Activated CD4-positive, alpha-beta T cell treated with anti-CD3 and anti-CD28 coated beads for 36 hours (primary cell): ENCODE results near the gene HBG1. TPM values are rescaled to one million over a fixed set of nuclear protein-coding genes. Genes with fewer than 3 reads are reported as not detected.
A peak's percentile ranks its signal among the peaks of the same experiment; 100 is the strongest.

Source experiments
- ATAC-seq: fragments of 200-7000 bp; cut with Tn5 transposase; one replicate; pipeline ENCODE4 v1.10.0; 2021; ENCODE audit warnings: mild to moderate bottlenecking, moderate library complexity
- CTCF ChIA-PET: fragments of 350-600 bp; sonication (Branson Sonifier 250); formaldehyde crosslinking; loops from one replicate; lab custom pipeline; 2021; ENCODE audit warnings: antibody characterized with exemption; lab: Charles Lee
- POLR2A ChIA-PET: fragments of 350-600 bp; sonication (Branson Sonifier 250); formaldehyde crosslinking; loops from one replicate; lab custom pipeline; 2021; ENCODE audit warnings: antibody characterized with exemption, inconsistent platforms; lab: Charles Lee
- DNase-seq: peaks from one replicate; pipeline ENCODE4 v3.0.0-alpha.2; 2020
- H3K27ac Mint-ChIP-seq: one replicate; pipeline ENCODE4 v1.8.0; 2021; ENCODE audit warnings: mixed read lengths
- H3K27me3 Mint-ChIP-seq: one replicate; pipeline ENCODE4 v1.8.0; 2021; ENCODE audit warnings: mixed read lengths
- H3K36me3 Mint-ChIP-seq: one replicate; pipeline ENCODE4 v1.8.0; 2021; ENCODE audit warnings: low read depth, mixed read lengths
- H3K4me1 Mint-ChIP-seq: one replicate; pipeline ENCODE4 v1.8.0; 2021; ENCODE audit warnings: mixed read lengths
- H3K4me3 Mint-ChIP-seq: one replicate; pipeline ENCODE4 v1.8.0; 2021; ENCODE audit warnings: mild to moderate bottlenecking, moderate library complexity, mixed read lengths
- H3K9me3 Mint-ChIP-seq: one replicate; pipeline ENCODE4 v1.8.0; 2021; ENCODE audit warnings: low read depth, mixed read lengths
- intact Hi-C, 2 experiments: fragments of 100-400 bp; cut with DNase I in 1 of 2; cut with micrococcal nuclease in 1 of 2; formaldehyde crosslinking; loops; one replicate each; pipeline versions ENCODE4 v1.14.2 to v1.15.1; 2022 to 2024; cut with DNase I, micrococcal nuclease
- total RNA-seq, 2 experiments: library from RNA; stranded (reverse); gene quantifications; one replicate each; pipeline ENCODE4 v1.2.3, GENCODE V29; 2021

The HBG1 gene
- total RNA-seq, 2 experiments from 2014 or later: not detected

DNA sequence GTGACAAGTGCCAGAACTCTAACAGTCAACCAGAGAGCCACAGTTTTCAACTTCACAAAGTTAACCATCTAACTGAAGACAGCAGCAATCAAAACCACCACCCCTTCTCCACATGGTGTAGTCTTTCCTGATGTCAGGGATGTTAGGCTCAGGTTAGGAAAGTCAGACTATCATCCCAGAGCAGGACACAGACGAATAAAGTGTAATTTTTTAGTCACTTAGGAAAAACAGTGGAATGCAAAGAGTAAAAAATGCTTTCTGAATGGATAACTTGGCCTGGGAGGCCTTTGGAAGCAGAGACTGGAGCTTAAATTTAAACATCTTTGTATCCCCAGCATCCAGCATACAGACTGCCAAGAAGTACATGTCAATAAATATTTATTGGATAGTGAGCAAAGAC lies 36.7 kb upstream of the HBG1 start:
- ATAC-seq (no peak), DNase-seq (no peak)
- intact Hi-C loops: no loop called here
- H3K27me3 Mint-ChIP-seq: no peaks in the 10 kb centered on the region
- no peaks in the 10 kb centered on the region for H3K4me1 Mint-ChIP-seq
- H3K4me3 Mint-ChIP-seq: no peak overlapping the region
- ChIA-PET CTCF (interaction anchor here (0.6 kb wide), 1 partner anchor 190 kb away, joined by 3 read pairs; no protein-coding TSS in a partner anchor), POLR2A (no interaction called here)
- H3K27ac Mint-ChIP-seq: no peak overlapping the region
- no peaks in the 10 kb centered on the region for H3K9me3 Mint-ChIP-seq
- H3K36me3 Mint-ChIP-seq: no peaks in the 10 kb centered on the region

DNA sequence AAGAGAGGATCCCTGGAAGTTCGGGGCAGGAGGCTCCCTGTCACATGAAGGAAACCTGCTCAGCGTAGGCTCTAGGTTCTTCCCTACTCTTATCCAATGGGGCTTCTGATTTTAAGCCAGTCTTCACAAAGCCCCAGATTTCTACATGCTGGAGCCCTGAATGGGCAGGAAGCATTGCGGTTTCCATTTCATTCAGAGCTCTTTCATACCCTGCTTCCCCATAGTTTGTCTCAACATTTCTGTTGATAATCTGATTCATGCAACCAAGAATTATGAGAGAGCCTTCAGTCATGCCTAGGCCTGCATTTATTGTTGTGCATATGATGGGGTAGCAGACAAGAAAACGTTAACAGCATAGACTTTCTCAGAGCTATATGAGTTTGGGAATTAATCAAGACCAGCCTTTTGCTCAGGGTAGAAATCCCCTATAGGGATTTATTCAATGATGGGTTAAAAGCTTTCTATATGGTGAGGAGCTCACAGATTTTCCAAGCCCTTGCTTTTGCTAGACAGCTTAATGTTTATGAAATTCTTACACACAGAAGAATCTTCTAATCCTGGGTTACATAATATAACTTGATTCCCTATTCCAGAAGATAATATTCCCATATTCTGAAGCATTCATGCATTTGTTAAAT lies 36.2 kb upstream of the HBG1 start:
- CTCF ChIA-PET: interaction anchor here (0.6 kb wide), 1 partner anchor 190 kb away, joined by 3 read pairs; no protein-coding TSS in a partner anchor
- POLR2A ChIA-PET: no interaction called here
- intact Hi-C loops: no loop called here
- no peaks in the 10 kb centered on the region for H3K4me1 Mint-ChIP-seq
- H3K27ac Mint-ChIP-seq: no peak overlapping the region
- H3K36me3 Mint-ChIP-seq: no peaks in the 10 kb centered on the region
- H3K27me3 Mint-ChIP-seq: no peaks in the 10 kb centered on the region
- no peak overlapping the region for H3K4me3 Mint-ChIP-seq
- no peaks in the 10 kb centered on the region for H3K9me3 Mint-ChIP-seq
- ATAC-seq (no peak), DNase-seq (no peak)

GRCh38 chr11:5284637-5285036 lies 35.0 kb upstream of the HBG1 start:
- ATAC-seq (no peak), DNase-seq (no peak)
- intact Hi-C loops: no loop called here
- POLR2A ChIA-PET: no interaction called here
- Mint-ChIP-seq H3K9me3 (no peaks in the 10 kb centered on the region), H3K4me3 (no peak overlapping the region), H3K4me1 (peaks cover 2% of the 10 kb centered on the region), H3K36me3 (no peaks in the 10 kb centered on the region), H3K27ac (no peak overlapping the region), H3K27me3 (no peaks in the 10 kb centered on the region)
- CTCF ChIA-PET: interaction anchor here (0.7 kb wide), 1 partner anchor 1097 kb away, joined by 3 read pairs; no protein-coding TSS in a partner anchor

DNA sequence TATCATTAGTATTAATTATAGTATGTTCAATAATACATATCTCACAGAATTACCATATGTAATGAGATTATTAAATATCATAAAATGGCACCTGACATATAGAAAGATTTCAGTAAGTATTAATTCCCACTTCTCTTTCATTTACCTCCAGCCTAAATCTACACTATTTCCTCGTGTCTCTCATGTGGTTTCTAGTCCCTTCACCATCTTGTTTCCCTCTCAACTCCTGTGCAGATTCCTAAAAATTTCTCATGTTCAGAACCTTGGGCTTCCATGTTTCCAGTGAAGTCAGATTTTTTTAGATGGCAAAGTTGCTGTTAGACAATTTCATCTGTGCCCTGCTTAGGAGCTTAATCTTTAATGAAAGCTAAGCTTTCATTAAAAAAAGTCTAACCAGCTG lies 34.2 kb upstream of the HBG1 start:
- CTCF ChIA-PET: interaction anchor here (0.7 kb wide), 1 partner anchor 72 kb away, joined by 3 read pairs; no protein-coding TSS in a partner anchor
- DNase-seq (no peak), ATAC-seq (no peak)
- intact Hi-C loops: no loop called here
- H3K9me3 Mint-ChIP-seq: no peaks in the 10 kb centered on the region
- H3K27ac Mint-ChIP-seq: no peak overlapping the region
- no peaks in the 10 kb centered on the region for H3K27me3 Mint-ChIP-seq
- no peaks in the 10 kb centered on the region for H3K36me3 Mint-ChIP-seq
- POLR2A ChIA-PET: no interaction called here
- peaks cover 2% of the 10 kb centered on the region for H3K4me1 Mint-ChIP-seq
- no peak overlapping the region for H3K4me3 Mint-ChIP-seq

DNA sequence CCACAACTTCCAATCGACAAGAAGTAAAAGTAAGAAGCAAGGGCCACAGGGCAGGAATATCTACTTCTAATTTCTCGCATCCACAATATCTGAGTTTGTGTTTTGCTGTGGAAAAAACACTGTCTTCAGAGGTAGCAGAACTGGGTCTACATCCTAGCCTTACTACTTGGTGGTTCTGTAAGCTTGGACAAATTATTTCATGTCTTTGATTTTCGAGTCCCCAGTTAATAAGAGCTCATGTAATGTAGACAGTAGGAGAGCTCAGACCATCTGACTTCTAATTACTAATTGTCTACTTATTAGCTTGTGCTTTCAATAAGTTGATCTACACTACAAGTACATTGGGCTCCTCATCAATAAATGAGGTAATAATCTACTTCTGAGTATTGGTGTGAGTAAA lies 33.4 kb upstream of the HBG1 start:
- ChIA-PET POLR2A (no interaction called here), CTCF (no interaction called here)
- no peak for DNase-seq
- H3K4me3 Mint-ChIP-seq: no peak overlapping the region
- intact Hi-C loops: no loop called here
- peaks cover 2% of the 10 kb centered on the region for H3K4me1 Mint-ChIP-seq
- no peaks in the 10 kb centered on the region for H3K9me3 Mint-ChIP-seq
- H3K27me3 Mint-ChIP-seq: no peaks in the 10 kb centered on the region
- H3K27ac Mint-ChIP-seq: no peak overlapping the region
- no peak for ATAC-seq
- H3K36me3 Mint-ChIP-seq: no peaks in the 10 kb centered on the region

DNA sequence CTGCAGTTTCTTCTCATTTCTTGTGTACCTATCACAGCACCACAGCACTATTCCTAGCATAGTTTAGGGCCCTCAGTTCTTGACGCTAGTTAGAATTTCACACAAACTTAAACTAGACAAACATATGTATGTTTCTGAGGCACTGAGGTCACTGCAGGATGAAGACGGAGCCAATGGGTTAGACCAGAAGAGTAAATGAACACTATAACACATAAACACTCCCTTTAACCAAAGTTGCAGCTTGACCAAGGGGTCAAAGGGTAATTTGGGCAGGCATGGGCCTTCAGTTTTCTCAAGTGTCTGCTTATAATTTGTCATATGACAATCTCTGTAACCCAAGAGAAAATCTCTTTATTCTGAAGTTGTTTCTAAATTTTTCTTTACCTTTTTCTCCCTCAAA lies 33.0 kb upstream of the HBG1 start:
- H3K9me3 Mint-ChIP-seq: no peaks in the 10 kb centered on the region
- H3K36me3 Mint-ChIP-seq: no peaks in the 10 kb centered on the region
- ChIA-PET POLR2A (no interaction called here), CTCF (no interaction called here)
- no peak for ATAC-seq
- H3K4me1 Mint-ChIP-seq: peaks cover 2% of the 10 kb centered on the region
- DNase-seq: no peak
- intact Hi-C loops: no loop called here
- no peaks in the 10 kb centered on the region for H3K27me3 Mint-ChIP-seq
- no peak overlapping the region for H3K27ac Mint-ChIP-seq
- H3K4me3 Mint-ChIP-seq: no peak overlapping the region

DNA sequence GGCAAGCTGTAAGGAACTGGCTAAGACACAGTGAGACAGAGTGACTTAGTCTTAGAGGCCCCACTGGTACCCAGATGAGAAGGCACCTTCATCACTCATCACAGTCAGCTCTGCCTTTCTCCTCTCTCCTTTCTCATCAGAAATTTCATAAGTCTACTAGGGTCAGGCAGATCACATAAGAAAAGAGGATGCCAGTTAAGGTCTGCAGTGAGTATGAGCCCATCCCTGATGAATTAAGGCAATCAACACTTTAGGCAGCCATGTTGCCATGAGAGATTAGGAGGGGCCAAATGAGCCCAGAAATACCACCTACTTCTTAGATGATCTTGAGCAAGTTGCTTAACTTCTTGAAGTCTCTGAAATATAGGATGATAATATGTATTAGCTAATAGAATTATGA lies 31.9 kb upstream of the HBG1 start:
- no peak for ATAC-seq
- ChIA-PET CTCF (no interaction called here), POLR2A (no interaction called here)
- Mint-ChIP-seq H3K27me3 (no peaks in the 10 kb centered on the region), H3K4me1 (peaks cover 2% of the 10 kb centered on the region), H3K27ac (no peak overlapping the region), H3K4me3 (no peak overlapping the region), H3K36me3 (no peaks in the 10 kb centered on the region), H3K9me3 (no peaks in the 10 kb centered on the region)
- no peak for DNase-seq
- intact Hi-C loops: no loop called here

DNA sequence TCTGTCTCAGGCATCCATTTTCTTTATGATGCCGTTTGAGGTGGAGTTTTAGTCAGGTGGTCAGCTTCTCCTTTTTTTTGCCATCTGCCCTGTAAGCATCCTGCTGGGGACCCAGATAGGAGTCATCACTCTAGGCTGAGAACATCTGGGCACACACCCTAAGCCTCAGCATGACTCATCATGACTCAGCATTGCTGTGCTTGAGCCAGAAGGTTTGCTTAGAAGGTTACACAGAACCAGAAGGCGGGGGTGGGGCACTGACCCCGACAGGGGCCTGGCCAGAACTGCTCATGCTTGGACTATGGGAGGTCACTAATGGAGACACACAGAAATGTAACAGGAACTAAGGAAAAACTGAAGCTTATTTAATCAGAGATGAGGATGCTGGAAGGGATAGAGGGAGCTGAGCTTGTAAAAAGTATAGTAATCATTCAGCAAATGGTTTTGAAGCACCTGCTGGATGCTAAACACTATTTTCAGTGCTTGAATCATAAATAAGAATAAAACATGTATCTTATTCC lies 31.0 kb upstream of the HBG1 start:
- ChIA-PET CTCF (no interaction called here), POLR2A (no interaction called here)
- DNase-seq: peak; percentile 55
- H3K9me3 Mint-ChIP-seq: no peaks in the 10 kb centered on the region
- H3K36me3 Mint-ChIP-seq: no peaks in the 10 kb centered on the region
- peak; percentile 85 for ATAC-seq
- no peak overlapping the region for H3K4me3 Mint-ChIP-seq
- no peaks in the 10 kb centered on the region for H3K27me3 Mint-ChIP-seq
- peaks cover 2% of the 10 kb centered on the region for H3K4me1 Mint-ChIP-seq
- intact Hi-C loops: no loop called here
- H3K27ac Mint-ChIP-seq: no peak overlapping the region

DNA sequence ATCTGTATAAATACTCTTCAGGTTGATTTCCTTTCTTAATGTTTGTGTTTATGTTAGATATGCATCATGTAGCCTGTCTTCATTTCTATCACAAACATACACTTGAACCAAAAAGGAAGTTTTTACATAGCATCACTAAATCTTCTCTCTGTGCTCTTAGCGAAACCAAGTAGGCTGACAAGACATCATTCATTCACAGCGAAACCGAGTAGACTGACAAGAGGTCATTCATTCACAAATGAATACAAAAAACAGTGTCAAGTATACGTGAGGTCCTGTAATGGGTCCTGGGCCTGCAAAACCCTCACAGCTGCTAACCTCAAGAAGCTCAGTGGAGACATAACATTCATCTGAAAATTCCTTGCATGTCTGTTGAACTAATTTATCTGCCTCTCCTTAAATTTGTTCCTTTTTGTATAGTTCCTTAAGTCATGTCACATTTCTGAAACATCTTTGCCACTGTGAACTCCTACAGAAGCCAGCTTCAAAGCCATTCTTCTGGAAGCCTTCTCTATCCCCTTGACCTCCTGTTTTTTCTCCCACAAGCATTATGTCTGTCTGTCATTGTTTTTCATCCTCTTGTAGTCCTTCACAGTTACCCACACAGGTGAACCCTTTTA lies 29.9 kb upstream of the HBG1 start:
- DNase-seq (no peak), ATAC-seq (no peak)
- peaks cover under 1% of the 10 kb centered on the region for H3K27me3 Mint-ChIP-seq
- peak overlapping the region; percentile 1 for H3K27ac Mint-ChIP-seq
- H3K4me3 Mint-ChIP-seq: no peak overlapping the region
- no peaks in the 10 kb centered on the region for H3K9me3 Mint-ChIP-seq
- H3K36me3 Mint-ChIP-seq: no peaks in the 10 kb centered on the region
- H3K4me1 Mint-ChIP-seq: peaks cover 2% of the 10 kb centered on the region
- CTCF ChIA-PET: no interaction called here
- intact Hi-C loops: no loop called here
- POLR2A ChIA-PET: no interaction called here

GRCh38 chr11:5277807-5278382 lies 28.2 kb upstream of the HBG1 start:
- H3K27me3 Mint-ChIP-seq: peaks cover 2% of the 10 kb centered on the region
- H3K4me1 Mint-ChIP-seq: peaks cover 2% of the 10 kb centered on the region
- intact Hi-C loops: no loop called here
- H3K9me3 Mint-ChIP-seq: no peaks in the 10 kb centered on the region
- ATAC-seq (no peak), DNase-seq (no peak)
- POLR2A ChIA-PET: no interaction called here
- H3K36me3 Mint-ChIP-seq: no peaks in the 10 kb centered on the region
- CTCF ChIA-PET: interaction anchor here (1.4 kb wide), 1 partner anchor 9 kb away, joined by 3 read pairs; no protein-coding TSS in a partner anchor
- no peak overlapping the region for H3K4me3 Mint-ChIP-seq
- H3K27ac Mint-ChIP-seq: no peak overlapping the region

- intact Hi-C loops: no loop called here
- Mint-ChIP-seq H3K4me1 (peaks cover 2% of the 10 kb centered on the region), H3K36me3 (no peaks in the 10 kb centered on the region), H3K9me3 (no peaks in the 10 kb centered on the region), H3K4me3 (no peak overlapping the region), H3K27ac (no peak overlapping the region), H3K27me3 (peaks cover 2% of the 10 kb centered on the region)
- ATAC-seq (no peak), DNase-seq (no peak)
- ChIA-PET POLR2A (no interaction called here), CTCF (no interaction called here)
Observed at GRCh38 chr11:5276697-5277096, 27.0 kb upstream of the HBG1 start.
